Measurements from ENCODE around the gene AAK1. TPM values are rescaled to one million over a fixed set of nuclear protein-coding genes. Genes with fewer than 3 reads are reported as not detected.

AAK1 gene
- total RNA-seq, 1 donor from 2014 or later = 72.6 TPM

DNA sequence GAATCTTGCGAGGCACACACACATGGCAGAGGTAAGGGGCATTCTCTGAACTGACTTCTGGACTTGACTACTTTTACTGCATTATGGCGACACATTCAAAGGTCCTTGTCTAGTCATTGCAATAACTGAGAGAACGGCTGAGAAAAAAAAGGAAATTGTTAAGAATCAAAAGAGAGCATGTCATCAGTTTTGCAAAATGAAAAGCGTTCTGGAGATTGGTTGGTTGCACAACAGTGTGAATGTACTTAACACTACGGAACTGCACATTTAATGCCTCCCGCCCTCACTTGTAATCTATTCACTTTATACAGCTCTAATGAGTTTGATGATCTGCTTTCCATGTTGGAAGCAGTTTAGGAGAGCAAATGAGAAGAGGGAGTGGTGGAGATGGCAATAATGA is 137.8 kb downstream of the AAK1 start:
- Histone ChIP-seq H3K27me3 (no peaks in the 10 kb centered on the region), H3K9me3 (no peaks in the 10 kb centered on the region), H3K27ac (no peak overlapping the region), H3K4me1 (no peaks in the 10 kb centered on the region), H3K4me3 (no peak overlapping the region), H3K36me3 (peaks cover 78% of the 10 kb centered on the region)
- no peak for DNase-seq
- TF ChIP-seq, protein P1, sequence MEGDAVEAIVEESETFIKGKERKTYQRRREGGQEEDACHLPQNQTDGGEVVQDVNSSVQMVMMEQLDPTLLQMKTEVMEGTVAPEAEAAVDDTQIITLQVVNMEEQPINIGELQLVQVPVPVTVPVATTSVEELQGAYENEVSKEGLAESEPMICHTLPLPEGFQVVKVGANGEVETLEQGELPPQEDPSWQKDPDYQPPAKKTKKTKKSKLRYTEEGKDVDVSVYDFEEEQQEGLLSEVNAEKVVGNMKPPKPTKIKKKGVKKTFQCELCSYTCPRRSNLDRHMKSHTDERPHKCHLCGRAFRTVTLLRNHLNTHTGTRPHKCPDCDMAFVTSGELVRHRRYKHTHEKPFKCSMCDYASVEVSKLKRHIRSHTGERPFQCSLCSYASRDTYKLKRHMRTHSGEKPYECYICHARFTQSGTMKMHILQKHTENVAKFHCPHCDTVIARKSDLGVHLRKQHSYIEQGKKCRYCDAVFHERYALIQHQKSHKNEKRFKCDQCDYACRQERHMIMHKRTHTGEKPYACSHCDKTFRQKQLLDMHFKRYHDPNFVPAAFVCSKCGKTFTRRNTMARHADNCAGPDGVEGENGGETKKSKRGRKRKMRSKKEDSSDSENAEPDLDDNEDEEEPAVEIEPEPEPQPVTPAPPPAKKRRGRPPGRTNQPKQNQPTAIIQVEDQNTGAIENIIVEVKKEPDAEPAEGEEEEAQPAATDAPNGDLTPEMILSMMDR (IDR thresholded peaks at IDR 0.05) = no peak
- peak; percentile 75 for ATAC-seq
- intact Hi-C loops (cut with DNase I) = no loop called here

DNA sequence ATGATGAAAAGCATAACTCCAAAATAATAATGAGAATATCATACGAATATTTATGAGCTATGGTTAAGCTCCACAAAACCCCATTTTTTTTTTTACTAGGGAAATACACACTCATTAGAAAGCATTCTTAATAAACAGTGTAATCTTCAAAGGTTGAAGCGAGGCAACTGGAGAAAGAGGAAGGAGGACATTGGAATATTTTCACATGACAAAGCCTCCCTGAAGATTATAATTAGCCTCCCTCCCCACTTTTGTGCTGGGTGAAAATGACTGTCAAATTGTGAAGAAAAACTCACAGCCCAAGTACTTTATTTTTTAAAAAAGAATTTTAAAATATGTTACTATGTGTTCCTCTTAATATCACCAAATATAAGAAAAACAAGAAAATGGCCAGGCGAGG is 142.2 kb downstream of the AAK1 start:
- ATAC-seq (no peak), DNase-seq (no peak)
- Histone ChIP-seq H3K9me3 (no peaks in the 10 kb centered on the region), H3K27me3 (no peaks in the 10 kb centered on the region), H3K36me3 (peaks cover 51% of the 10 kb centered on the region), H3K4me3 (no peak overlapping the region), H3K27ac (no peak overlapping the region), H3K4me1 (no peaks in the 10 kb centered on the region)
- TF ChIP-seq, protein P1 (IDR thresholded peaks at IDR 0.05) = no peak
- intact Hi-C loops (cut with DNase I) = no loop called here

DNA sequence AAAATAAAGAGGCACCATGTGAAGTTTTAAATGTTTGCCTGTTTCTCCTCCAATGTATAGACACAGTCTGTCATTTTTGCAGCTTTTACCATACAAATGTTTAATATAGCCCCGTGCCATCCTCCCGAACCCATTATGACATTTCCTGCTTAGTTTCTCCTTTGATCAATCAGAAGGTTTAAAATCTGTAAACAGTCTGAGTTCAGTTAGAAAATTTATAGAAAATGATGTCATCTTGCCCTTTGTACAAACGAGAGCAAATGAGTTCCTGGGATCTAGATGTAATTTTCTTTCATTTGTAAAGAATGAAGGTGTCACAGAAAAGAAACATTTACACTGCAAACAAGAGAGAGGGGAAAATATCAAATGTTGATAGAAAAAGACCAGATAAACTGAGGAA is 143.6 kb downstream of the AAK1 start:
- ATAC-seq (no peak), DNase-seq (no peak)
- H3K9me3 ChIP-seq = no peaks in the 10 kb centered on the region
- peaks cover 40% of the 10 kb centered on the region for H3K36me3 ChIP-seq
- intact Hi-C loops (cut with DNase I) = no loop called here
- no peak overlapping the region for H3K27ac ChIP-seq
- no peaks in the 10 kb centered on the region for H3K4me1 ChIP-seq
- H3K4me3 ChIP-seq = no peak overlapping the region
- H3K27me3 ChIP-seq = no peaks in the 10 kb centered on the region
- TF ChIP-seq, protein P1 (IDR thresholded peaks at IDR 0.05) = no peak

DNA sequence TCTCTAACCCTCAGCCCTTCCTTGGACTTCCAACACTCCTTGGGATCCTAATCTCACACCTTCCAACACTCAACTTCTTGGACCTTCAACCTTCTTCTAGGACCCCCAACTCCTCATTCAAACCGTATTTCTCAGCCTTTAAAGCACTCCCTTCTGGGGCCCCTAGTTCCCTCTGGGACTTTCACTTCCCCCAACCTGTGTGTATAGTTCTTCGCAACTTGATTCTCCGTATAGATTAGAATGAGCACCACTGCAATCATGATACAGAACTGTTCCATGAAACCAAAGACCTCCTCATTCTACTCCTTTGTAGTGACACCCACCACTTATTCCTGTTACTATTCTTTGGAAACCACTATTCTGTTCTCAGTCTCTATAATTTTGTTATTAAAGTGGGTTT is 144.3 kb downstream of the AAK1 start:
- H3K27ac ChIP-seq = no peak overlapping the region
- H3K36me3 ChIP-seq = peaks cover 33% of the 10 kb centered on the region
- DNase-seq (no peak), ATAC-seq (peak; percentile 70)
- H3K9me3 ChIP-seq = no peaks in the 10 kb centered on the region
- TF ChIP-seq, protein P1 (IDR thresholded peaks at IDR 0.05) = no peak
- no peaks in the 10 kb centered on the region for H3K27me3 ChIP-seq
- H3K4me3 ChIP-seq = no peak overlapping the region
- no peaks in the 10 kb centered on the region for H3K4me1 ChIP-seq
- intact Hi-C loops (cut with DNase I) = no loop called here

- H3K9me3 ChIP-seq = no peaks in the 10 kb centered on the region
- intact Hi-C loops (cut with DNase I) = no loop called here
- no peak for DNase-seq
- no peaks in the 10 kb centered on the region for H3K27me3 ChIP-seq
- H3K4me3 ChIP-seq = no peak overlapping the region
- ATAC-seq = no peak
- no peak overlapping the region for H3K27ac ChIP-seq
- TF ChIP-seq, protein P1 (IDR thresholded peaks at IDR 0.05) = no peak
- H3K4me1 ChIP-seq = no peaks in the 10 kb centered on the region
- H3K36me3 ChIP-seq = peaks cover 15% of the 10 kb centered on the region
These were observed 147.7 kb downstream of the AAK1 start for GRCh38 chr2:69495861-69496260.

DNA sequence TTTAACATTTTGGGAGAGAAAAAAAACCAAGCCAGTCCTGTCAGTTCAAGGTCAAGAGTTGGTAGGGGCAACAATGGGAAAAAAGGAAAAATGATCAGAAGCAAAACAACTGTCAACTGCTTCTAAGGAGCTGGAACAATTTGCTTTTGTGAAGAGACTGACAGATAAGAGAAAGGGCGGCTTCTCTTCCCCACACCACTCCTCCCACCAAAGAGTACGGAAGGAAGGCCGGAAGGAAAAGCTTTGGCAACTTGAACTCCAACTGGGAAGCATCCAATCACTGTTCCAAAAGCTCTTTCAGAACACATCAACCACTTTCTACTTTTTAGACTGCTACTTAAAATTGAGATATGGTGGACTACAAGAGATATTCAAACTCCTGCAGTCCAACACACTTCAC is 148.5 kb downstream of the AAK1 start:
- Histone ChIP-seq H3K9me3 (no peaks in the 10 kb centered on the region), H3K27me3 (no peaks in the 10 kb centered on the region), H3K4me3 (no peak overlapping the region), H3K4me1 (no peaks in the 10 kb centered on the region), H3K27ac (no peak overlapping the region), H3K36me3 (peaks cover 15% of the 10 kb centered on the region)
- ATAC-seq (no peak), DNase-seq (no peak)
- TF ChIP-seq, protein P1 (IDR thresholded peaks at IDR 0.05) = no peak
- intact Hi-C loops (cut with DNase I) = no loop called here

All from upper lobe of right lung (tissue), 1 donor.